HS-27A (cell line): ENCODE results near the gene TSPAN12.

Experiments
- DNase-seq: peaks from one replicate; pipeline ENCODE4 v3.0.0-alpha.2; 2012; ENCODE audit warnings: low read depth, missing footprints

The TSPAN12 gene

DNA sequence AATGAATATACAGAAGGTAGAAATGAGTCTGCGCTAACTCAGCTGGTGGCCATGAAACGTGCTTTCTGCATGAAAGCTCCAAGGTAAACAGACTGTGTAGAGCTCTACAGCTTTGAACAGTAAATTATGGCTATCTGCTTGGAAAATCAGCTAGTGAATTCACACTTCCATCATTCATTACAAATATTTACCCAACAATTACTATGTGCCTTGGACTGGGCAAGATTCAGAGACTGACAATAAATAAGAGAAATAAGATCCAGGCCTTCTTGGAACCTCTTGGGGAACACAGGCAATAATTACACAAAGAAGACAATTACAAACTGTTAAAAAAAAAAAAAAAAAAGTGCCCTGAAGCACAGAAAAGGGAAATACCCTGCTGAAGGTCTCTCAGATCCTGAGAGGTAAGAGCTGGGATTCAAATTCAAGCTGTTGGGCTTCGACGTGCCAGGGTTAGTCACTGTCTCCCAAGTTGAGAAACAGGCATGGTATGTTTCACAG, 15.8 kb downstream of the TSPAN12 start:
- no peak for DNase-seq

DNA sequence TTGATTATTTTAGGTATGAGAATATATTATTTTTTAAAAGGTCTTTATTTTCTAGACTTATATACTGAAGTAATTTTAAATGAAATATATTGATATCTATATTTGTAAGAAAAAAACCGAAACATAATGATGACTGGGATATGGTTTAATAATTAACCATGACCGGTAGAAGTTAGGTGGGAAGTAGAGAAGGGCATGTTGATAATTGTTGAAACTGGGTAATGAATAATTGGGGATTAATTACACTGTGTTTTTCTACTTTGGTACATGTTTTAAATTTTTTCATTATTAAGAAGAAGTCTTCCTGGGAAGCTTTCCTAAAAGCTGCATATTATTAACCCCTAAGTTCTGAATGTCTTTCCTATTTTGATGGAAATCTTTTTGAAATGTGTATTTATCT, 16.3 kb downstream of the TSPAN12 start:
- no peak for DNase-seq

GRCh38 chr7:120838281-120838682, 19.7 kb downstream of the TSPAN12 start:
- no peak for DNase-seq

GRCh38 chr7:120837599-120837998, 20.3 kb downstream of the TSPAN12 start:
- DNase-seq: no peak

GRCh38 chr7:120836556-120837115, 21.3 kb downstream of the TSPAN12 start:
- DNase-seq: no peak

DNA sequence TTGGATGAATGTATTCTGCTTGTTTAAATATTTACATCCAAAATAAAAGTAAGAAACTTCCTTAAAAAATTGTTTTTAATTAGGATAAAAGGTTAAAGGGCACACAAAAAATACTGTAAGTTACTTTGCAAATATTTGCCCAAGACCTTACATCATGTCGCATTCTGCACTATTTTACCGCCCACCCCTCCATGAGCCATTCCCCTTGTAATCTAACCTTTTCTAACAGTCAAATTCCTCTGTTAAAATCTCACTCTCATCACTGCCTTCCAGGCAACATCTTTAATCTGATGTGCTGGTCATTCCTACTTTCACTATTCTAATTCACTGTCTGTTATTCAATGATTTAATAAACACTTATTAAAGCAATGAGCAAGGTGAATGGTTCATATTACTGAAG, 23.2 kb downstream of the TSPAN12 start:
- DNase-seq: no peak

GRCh38 chr7:120833546-120833945, 24.4 kb downstream of the TSPAN12 start:
- DNase-seq: no peak

GRCh38 chr7:120832803-120833202, 25.1 kb downstream of the TSPAN12 start:
- no peak for DNase-seq

- DNase-seq: no peak
These were observed 26.7 kb downstream of the TSPAN12 start for GRCh38 chr7:120831260-120831659.

- DNase-seq: no peak
These were observed 28.5 kb downstream of the TSPAN12 start for GRCh38 chr7:120829487-120829886.

DNA sequence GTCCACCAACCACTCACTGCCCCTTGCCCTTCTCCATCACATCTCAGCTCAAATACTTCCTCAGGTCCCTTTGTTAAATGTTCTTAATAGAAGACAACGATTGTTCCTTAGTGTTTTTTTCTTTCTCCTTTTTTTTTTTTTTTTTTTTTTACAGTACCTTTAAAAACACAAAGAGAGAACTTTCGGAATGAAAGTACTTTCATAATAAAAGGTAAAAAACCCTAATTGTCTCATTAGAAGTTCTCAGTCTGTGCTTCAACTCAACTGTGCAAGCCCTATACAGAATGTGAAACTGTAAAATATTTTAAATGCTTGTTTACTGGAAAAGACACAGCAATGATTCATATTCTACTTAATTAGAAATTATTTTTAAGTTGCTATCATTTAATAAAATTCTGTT, 29.4 kb downstream of the TSPAN12 start:
- DNase-seq: no peak

GRCh38 chr7:120827371-120828118, 30.4 kb downstream of the TSPAN12 start:
- DNase-seq: no peak

DNA sequence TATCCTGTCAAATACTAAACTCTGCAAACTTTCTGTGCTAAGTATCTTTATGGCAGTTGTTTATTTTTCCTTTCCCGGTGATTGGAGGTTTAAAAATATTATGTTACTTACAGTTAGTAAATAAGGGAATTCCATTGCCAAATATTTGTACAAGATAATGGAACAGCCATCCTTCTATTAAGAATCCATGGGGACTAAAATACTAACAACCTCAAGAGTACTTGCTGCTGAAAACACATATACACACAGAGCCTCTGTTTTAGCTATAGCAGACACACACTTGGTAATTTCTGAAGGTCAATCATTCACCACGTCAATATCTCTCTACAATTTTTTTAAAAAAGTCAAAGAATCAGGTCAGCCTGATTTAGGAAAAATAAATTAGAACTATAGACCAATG, 32.4 kb downstream of the TSPAN12 start:
- DNase-seq: no peak

DNA sequence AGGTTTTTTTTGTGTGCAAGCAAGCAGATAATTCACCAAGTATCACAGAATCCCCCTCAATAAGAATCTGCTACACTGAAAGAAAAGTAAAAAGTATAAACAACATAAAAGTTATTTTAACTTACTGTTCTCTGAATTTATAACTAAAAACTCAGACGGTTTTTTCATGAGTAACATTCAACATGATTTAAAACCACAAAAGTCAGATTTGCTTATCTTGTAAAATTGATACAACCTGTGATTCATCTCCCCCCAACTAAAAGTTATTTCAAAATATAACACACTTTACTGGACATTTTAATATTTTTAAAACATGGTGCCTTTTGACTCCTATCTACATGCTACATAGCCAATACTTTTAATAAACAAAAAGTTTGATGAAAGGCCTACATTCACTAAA, 32.8 kb downstream of the TSPAN12 start:
- no peak for DNase-seq

DNA sequence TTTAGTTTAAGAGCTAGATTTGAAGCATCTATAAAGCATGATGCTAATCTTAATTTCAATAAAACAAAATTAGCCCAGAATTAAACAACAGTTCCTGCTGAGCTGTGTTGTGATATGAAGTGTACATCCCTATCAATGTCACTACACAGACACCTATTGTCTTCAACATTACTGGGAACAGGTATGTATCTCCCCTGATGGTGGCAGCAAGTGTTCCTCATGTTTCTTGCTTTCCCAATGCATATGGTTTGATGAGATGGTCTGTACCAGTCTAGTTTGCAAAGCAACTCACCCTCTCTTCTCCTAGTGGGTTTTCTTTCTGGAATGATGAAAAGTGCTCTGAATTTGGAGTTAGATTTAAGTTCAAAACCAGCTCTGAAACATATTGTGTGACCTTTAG, 38.1 kb downstream of the TSPAN12 start:
- DNase-seq: no peak

DNA sequence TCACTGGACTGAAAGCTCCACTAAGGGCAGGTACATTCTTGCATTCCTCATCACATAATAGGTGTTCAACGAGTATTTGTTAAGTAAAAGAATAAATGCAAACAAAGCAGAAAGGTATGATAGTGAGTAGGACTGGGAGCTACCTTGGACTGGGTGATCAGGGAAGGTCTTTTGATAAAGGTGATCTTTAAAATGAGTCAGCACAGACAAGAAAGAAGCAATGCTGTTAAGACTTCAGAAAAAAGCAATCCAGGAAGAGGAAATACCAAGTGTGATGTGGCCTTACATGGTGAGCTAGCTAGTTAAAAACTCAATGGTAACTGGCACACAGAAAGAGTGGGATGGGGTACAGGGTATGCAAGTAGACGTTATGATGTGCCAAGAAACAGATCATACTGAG, 40.1 kb downstream of the TSPAN12 start:
- DNase-seq: no peak

DNA sequence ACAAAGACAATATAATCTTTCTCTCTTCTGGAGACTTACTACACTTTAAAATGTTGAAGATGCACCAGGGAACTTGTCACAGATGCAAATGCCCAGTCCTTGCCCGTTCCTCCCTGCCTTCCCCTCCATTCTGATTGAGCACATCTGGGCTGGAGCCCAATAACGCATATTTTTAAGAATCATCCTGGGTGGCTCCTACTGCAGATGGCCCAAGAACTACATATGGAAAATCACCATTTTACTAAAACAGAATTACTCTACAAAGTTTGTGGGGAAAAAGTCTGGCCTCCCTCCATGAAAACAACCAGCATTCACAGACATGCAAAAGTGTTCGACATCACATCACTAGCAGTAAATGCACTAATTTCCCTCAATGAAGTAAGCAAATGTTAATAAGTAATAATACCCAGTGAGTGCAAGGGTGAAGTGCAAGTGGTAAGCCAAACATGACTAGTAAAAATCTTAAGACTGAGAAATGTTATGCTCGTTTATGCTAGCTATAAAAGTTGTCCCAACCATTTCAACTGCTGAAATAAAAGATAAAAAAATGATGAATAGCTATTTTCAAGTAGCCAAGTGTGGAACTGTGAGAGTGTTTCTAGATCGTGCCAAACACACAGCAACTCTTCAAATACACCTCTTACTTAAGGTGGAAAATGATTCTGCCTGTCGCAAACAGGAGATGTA, 43.5 kb downstream of the TSPAN12 start:
- DNase-seq: no peak

DNA sequence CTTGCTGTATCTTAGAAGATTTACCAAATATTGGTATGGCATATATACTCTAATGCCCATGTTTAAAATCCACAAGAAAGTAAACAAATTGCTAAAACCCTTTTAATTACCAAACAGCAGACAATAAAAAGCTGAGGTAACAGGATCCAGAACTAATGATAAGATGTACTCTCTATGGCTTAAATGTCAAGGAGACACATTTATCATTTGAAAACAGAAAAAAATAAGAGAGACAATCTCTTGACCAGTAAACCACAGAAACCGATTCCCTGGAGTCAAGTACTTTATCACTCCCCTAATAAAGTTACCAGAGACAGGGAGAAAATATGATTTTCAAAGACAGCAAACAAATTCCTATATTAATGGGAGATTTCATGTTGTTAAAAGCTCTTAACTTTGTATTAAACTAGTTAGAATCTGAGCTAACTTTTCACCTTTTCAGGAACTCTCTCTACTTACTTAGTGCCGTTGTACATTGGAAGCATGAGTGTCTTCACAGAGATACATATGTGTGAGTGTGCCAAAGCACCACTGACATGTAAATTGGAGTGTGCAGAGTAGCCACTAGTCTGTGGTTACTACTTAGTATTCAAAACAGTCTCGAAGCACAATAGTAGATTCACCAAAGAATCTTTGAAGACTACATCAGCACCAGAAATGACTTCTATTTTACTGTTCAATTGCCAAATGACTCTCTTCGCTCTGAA, 44.2 kb downstream of the TSPAN12 start:
- DNase-seq: no peak

DNA sequence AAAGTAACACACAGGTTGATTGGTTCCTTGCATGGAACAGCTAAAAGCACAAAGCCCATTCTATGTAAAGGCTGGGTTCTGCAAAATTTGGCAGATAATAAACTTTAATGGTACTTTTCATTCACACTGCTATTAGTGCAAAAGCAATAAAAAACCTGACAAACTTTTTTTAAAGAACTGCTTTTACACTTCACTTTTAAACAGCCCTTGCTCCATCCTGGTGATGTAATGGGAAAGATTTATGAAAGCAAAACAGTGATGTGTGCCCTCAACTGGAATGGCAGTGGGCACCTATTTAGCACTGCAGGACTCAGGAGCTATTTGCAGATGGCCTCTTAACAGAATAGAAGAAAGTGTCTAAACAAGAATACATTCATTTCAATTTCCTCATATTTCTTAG, 44.9 kb downstream of the TSPAN12 start:
- DNase-seq: no peak

DNA sequence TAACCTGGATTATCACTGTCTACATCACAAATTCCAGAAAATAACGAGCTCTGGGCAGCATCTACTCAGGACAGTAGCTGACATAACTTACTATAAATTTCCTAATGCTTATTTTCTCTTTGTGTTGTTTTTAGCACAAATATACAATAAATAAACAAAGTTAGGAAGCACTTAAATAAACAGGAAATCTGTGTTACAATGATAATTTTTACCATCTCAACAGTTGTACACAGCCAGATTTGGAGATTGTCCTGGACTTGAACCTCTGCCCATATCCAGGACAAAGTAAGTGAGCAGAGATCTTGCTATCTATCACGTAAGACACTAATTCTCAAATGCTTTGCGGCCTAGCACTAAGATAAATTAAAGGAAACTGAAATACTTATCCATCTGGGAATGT, 48.7 kb downstream of the TSPAN12 start:
- no peak for DNase-seq

DNA sequence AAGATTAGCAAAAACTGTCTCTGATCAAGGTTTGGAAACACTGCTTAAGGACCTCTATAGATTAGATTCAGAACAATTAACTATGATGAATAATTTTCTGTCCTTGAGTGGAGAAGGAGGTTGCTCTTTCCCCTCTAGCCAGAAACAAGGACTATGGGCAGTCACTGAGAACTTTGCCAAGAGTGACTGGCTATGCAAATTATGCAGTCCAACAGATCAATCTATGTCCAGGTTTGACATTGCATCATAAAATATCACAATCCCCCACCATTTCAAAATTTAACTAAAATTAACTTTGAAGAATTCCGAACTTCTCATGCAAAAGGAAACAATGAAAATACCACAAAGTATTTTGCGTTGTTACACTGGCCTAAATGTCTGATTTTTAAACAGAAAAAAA, 50.6 kb downstream of the TSPAN12 start:
- no peak for DNase-seq

GRCh38 chr7:120806669-120807068, 51.3 kb downstream of the TSPAN12 start:
- DNase-seq: no peak
